HCT116 (cell line): ENCODE results near the gene TNNI2.

Source experiments
- CEBPB ChIP-seq: IDR thresholded peaks from 2 replicates; pipeline ENCODE4 v1.6.1; 2012; ENCODE audit warnings: low read depth
- EZH2 ChIP-seq: fragments of 200-600 bp; sonication (generic); IDR thresholded peaks from 2 replicates; pipeline ENCODE4 v1.6.1; 2017; ENCODE audit warnings: antibody characterized with exemption, mixed run types
- EZH2phosphoT487 ChIP-seq: fragments of 200-600 bp; IDR thresholded peaks from 2 replicates; pipeline ENCODE4 v1.6.1; 2018; ENCODE audit warnings: antibody characterized with exemption, borderline replicate concordance
- POLR2A ChIP-seq: IDR thresholded peaks from 2 replicates; pipeline ENCODE4 v1.7.0; 2011; ENCODE audit warnings: borderline replicate concordance; ENCODE audit not compliant: insufficient read depth, insufficient read length; ENCODE audit errors: extremely low read depth
- POLR2AphosphoS5 ChIP-seq: IDR thresholded peaks from 2 replicates; pipeline ENCODE4 v1.6.1; 2011; ENCODE audit warnings: mild to moderate bottlenecking, low read depth, low read length, moderate library complexity
- SP1 ChIP-seq: IDR thresholded peaks from 2 replicates; pipeline ENCODE4 v1.6.1; 2012; ENCODE audit warnings: low read depth
- SRF ChIP-seq: IDR thresholded peaks from 2 replicates; pipeline ENCODE4 v1.6.1; 2012; ENCODE audit warnings: low read depth
- ZFX ChIP-seq: fragments of 450-650 bp; IDR thresholded peaks from 2 replicates; pipeline ENCODE4 v1.6.1; 2017
- ZNF274 ChIP-seq: fragments of 200-500 bp; sonication (Bioruptor generic); IDR thresholded peaks from 2 replicates; pipeline ENCODE4 v1.6.1; 2014; ENCODE audit warnings: mild to moderate bottlenecking, low read depth, low read length, inconsistent platforms
- TF ChIP-seq, protein P1 (sequence below): IDR thresholded peaks from 2 replicates; pipeline ENCODE4 v1.6.1; 2012
- TF ChIP-seq, protein P2 (sequence below), 3 experiments: fragments of 200-600 bp in 1 of 3; sonication (generic) in 1 of 3; IDR thresholded peaks in 2 of 3; conservative IDR thresholded peaks in 1 of 3; 2 replicates each; pipeline ENCODE4 v1.5.1; 2012 to 2017; ENCODE audit warnings: low read depth in 2 of 3, low read length in 2 of 3, antibody characterized with exemption in 1 of 3, borderline replicate concordance in 1 of 3, control low read depth in 1 of 3, mild to moderate bottlenecking in 1 of 3, mixed read lengths in 1 of 3, mixed run types in 1 of 3, moderate library complexity in 1 of 3; ENCODE audit not compliant: insufficient read depth in 1 of 3
- TF ChIP-seq, protein P3 (sequence below): IDR thresholded peaks from 2 replicates; pipeline ENCODE4 v1.6.1; 2012
- TF ChIP-seq, protein P4 (sequence below): IDR thresholded peaks from 2 replicates; pipeline ENCODE4 v1.6.1; 2011; ENCODE audit warnings: mild to moderate bottlenecking, low read length, moderate library complexity; ENCODE audit not compliant: insufficient replicate concordance; ENCODE audit errors: extremely low read depth

GRCh38 chr11:1832211-1832919 is 6.4 kb upstream of the TNNI2 start:
- TF ChIP-seq POLR2AphosphoS5: 0 out of 2 replicates have a peak, but pooled peaks have one; percentile 17
- no peak for TF ChIP-seq POLR2A
- TF ChIP-seq, protein P1, sequence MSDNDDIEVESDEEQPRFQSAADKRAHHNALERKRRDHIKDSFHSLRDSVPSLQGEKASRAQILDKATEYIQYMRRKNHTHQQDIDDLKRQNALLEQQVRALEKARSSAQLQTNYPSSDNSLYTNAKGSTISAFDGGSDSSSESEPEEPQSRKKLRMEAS: no peak
- TF ChIP-seq ZNF274: no peak
- TF ChIP-seq, protein P2, sequence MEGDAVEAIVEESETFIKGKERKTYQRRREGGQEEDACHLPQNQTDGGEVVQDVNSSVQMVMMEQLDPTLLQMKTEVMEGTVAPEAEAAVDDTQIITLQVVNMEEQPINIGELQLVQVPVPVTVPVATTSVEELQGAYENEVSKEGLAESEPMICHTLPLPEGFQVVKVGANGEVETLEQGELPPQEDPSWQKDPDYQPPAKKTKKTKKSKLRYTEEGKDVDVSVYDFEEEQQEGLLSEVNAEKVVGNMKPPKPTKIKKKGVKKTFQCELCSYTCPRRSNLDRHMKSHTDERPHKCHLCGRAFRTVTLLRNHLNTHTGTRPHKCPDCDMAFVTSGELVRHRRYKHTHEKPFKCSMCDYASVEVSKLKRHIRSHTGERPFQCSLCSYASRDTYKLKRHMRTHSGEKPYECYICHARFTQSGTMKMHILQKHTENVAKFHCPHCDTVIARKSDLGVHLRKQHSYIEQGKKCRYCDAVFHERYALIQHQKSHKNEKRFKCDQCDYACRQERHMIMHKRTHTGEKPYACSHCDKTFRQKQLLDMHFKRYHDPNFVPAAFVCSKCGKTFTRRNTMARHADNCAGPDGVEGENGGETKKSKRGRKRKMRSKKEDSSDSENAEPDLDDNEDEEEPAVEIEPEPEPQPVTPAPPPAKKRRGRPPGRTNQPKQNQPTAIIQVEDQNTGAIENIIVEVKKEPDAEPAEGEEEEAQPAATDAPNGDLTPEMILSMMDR (IDR thresholded peaks at IDR 0.05 in 2 of 3, conservative IDR thresholded peaks at IDR 0.05 in 1 of 3; ENCODE audit: borderline replicate concordance in 1 of 3, insufficient read depth in 1 of 3, low read depth in 2 of 3, low read length in 2 of 3): peak in 2 of 3 experiments; percentile 94 to 96; a peak in 4 of 6 replicates
- TF ChIP-seq ZFX: no peak
- no peak for TF ChIP-seq SP1
- TF ChIP-seq, protein P3, sequence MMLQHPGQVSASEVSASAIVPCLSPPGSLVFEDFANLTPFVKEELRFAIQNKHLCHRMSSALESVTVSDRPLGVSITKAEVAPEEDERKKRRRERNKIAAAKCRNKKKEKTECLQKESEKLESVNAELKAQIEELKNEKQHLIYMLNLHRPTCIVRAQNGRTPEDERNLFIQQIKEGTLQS: no peak
- no peak for TF ChIP-seq EZH2phosphoT487
- no peak for TF ChIP-seq EZH2
- TF ChIP-seq CEBPB: no peak
- no peak for TF ChIP-seq SRF
- TF ChIP-seq, protein P4, sequence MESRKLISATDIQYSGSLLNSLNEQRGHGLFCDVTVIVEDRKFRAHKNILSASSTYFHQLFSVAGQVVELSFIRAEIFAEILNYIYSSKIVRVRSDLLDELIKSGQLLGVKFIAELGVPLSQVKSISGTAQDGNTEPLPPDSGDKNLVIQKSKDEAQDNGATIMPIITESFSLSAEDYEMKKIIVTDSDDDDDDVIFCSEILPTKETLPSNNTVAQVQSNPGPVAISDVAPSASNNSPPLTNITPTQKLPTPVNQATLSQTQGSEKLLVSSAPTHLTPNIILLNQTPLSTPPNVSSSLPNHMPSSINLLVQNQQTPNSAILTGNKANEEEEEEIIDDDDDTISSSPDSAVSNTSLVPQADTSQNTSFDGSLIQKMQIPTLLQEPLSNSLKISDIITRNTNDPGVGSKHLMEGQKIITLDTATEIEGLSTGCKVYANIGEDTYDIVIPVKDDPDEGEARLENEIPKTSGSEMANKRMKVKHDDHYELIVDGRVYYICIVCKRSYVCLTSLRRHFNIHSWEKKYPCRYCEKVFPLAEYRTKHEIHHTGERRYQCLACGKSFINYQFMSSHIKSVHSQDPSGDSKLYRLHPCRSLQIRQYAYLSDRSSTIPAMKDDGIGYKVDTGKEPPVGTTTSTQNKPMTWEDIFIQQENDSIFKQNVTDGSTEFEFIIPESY: no peak
